Effector CD8-positive, alpha-beta T cell (primary cell): ENCODE results near the gene PROX1.

ENCODE experiments used
- DNase-seq: peaks from one replicate; lab custom pipeline; 2025; lab: John Stamatoyannopoulos, UW

The PROX1 gene

DNA sequence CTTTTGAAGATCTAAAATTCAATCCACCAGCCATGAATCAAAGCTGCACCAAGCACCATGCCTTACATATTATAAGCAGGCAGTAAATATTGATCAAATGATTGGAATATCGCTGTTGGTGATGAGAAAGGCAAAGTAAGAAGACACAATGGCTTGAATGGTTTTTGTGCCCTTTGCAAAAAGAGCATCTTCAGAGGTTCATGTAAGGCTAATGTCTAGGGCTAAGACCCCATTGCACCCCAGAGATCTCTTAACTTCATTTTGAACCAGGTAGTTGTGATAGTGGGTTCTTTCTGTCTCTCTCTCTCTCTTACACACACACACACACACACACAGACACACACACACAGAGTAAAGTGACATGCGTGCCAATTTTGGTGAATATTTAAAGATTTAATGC is 12.0 kb downstream of the PROX1 start:
- no peak for DNase-seq

DNA sequence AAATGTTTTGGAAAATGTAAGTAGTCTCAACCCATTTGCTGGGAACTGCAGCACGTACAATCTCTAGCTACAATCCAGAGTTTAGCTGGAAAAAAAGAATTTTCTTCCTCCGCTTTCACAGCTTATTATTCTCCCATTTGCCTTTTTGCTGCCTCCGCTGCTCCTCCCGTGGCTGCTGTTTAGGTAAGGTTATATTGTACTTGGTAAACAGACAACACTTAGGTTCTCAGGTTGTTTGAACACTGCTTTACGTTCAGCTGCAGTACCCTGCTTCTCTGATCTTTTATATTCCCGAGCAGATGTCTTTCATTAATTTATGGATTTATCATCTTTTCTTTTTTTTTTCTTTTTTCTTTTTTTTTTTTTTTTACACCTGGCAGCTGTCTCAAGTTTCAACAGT is 14.3 kb downstream of the PROX1 start:
- DNase-seq = no peak

GRCh38 chr1:214002472-214002871 is 14.7 kb downstream of the PROX1 start:
- no peak for DNase-seq

- no peak for DNase-seq
Observed at GRCh38 chr1:214003233-214003632, 15.5 kb downstream of the PROX1 start.

DNA sequence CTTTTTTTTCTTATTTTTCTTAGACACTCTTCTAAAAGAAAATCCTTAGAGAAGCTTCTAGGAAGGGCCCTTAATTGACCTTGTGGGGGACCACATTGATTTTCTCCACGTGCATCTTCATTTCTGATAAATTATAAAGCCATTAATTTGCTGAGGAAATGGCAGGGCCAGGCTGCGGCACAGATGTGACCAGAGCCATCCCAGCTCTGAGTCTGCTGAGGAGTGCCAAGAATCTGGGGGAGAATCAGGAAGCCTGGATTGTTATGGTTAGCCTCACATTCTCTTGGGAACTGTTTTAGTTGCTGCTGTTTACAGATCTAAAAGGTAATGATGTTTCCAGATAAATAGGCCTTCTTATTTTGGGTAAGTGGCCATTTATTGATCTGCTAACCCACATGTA is 16.2 kb downstream of the PROX1 start:
- no peak for DNase-seq

DNA sequence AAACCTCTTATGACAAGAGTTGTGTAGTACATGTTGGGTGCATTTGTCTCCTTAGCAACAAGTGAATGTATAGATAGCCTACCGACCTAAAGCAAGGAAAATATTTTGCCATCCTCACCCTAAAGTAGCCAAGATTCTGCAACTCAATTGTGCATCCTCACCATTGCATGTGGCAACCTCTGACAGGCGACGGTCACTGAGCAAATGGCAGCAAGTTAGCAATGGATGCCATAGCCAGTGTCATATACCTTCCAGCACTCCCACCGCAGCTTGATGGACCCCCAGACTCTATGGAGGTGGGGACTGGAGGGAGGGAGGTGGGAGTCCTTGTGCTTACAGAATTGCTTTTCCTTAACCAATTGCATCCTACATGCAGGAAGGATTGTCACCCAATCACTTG is 17.0 kb downstream of the PROX1 start:
- DNase-seq = no peak

GRCh38 chr1:214005708-214006107 is 17.9 kb downstream of the PROX1 start:
- no peak for DNase-seq

- no peak for DNase-seq
Observed at GRCh38 chr1:214006845-214007244, 19.1 kb downstream of the PROX1 start.

DNA sequence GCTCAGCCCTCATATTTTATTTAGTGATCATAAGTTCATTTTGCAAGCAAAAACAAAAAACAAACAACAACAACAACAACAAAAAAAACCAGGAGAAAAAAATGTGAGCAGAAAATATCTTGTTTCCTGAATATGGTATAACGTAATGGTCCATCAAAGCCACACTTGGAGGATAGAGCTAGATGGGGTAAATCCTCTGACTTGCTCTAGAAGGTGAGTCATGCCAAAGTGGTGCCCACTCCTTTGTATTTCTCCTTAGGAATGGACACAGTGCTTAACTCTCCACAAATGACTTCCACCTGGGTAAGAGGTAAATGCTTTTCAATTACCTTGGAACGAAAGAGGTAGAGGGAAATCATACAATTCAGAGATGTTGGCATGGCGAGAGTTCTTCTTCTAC is 20.6 kb downstream of the PROX1 start:
- DNase-seq = no peak

DNA sequence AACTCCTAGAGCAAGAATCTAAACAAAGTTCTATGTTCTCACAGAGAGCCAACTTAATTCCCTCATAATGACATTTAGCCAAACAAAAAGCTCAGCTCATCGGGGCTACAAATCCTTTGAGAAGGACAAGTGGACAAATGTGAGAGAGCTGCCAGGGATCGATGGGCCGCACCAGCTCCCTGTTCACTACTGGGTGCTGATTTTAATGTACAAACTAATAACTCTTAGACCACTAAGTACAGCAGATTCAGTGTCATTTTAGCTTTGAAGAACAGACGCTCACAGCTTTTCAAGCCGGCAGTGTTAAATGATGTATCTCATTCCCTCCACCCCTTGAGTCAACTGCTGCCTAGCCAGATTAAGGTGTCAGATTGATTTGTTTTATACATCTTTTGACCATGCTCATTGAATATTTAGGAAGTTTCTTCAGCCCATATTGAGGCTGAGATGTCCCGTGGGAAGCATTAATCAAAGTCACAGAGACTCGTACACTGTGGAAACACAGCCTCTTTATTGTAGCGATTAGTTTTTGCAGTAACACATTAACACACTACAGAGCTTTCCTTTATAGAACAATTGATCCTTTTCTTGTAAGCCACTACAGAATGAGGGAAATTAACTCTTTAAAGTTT is 21.1 kb downstream of the PROX1 start:
- no peak for DNase-seq

GRCh38 chr1:214009423-214010196 is 21.8 kb downstream of the PROX1 start:
- DNase-seq = no peak

- no peak for DNase-seq
Observed at GRCh38 chr1:214010197-214010573, 22.4 kb downstream of the PROX1 start.

DNA sequence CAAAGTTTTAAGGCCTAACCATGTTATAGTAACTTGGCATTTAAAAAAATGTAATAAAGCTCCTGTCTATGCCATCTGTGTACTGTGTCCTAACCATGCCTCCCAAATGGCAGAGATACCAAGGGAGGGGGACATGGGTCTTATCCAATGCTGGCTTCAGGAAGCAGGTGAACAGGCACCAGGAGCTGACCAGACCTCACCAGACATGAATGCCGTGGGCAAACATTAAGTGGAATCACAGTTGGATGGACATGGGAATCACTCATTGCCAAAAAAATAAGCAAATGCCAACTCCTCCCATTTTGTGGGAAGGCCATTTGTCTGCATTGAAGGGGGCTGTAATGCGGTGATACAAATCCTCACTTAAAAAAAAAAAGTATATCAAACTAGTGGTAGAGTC is 22.9 kb downstream of the PROX1 start:
- DNase-seq = no peak

- DNase-seq = no peak
Observed at GRCh38 chr1:214012418-214012817, 24.6 kb downstream of the PROX1 start.

DNA sequence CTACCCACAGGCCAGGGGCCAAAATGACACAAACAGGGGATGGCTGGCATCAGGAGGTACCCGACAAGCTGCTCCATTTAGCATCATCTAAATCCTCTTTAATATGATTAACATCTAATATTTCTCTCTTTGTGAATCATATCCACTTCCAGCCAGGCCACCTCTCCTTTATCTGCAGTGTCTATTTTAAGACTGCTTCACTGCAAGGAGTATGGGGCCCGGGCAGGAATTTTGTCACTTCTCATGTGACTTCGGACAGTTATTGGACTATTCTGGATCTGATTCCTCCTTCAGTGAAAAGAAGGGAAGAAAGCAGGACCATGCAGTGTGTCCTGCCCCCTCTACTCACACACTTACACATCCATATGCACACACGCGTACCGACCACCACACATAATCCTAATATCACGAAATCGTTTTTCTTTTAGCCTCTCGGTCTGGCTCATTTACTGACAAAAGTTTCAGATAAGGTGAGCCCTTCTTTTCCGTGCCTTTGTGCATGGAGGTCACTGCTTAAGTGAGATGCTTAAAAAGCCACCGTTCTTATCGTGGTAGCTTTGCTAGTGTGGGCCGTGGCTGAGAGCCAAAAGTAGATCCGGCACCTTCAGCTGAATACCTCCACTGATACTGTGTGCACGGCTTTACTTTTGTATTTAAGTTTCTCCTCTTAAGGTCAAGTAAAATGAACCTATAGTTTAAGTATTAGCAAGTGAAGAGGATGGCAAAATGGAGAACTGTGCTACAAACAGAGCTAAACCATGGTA is 26.0 kb downstream of the PROX1 start:
- DNase-seq = no peak

GRCh38 chr1:214014730-214015129 is 27.0 kb downstream of the PROX1 start:
- no peak for DNase-seq

DNA sequence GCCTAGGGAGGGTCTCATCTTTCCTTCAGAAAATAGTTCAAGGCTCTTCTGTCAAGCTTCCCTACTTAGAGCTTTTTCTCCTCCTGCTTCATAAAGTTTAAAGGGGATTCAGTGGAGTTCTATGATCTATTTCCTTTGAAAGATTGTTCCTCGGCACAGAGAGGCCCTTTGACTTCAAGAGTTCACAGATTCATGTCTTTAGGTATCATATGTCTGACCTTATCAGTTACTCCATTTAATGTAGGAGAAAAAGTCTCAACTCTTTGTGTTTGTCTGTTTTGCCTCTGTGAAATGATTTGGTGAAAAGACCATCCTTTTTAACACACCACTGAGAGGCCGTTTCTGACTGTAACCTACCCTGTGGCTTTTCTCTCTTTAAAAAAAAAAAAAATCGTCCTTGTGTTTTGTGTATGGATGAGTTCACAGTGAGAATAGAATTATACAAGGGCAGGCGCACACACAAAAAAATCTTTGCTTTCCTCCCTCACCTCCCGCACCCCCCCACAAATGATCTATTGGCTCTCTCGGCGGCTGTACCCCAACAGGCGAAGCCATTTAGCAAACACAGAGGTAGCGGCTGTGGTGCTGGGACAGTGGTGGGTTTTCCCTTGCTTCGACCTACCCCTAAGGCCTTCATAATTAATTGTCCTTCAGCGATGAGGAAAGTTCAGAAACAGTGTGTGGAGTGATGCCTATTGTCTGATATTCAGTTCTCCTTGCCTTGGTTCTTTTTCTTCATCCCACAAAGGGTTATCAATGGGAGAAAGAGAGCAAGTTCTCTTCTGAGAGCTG is 29.6 kb downstream of the PROX1 start:
- no peak for DNase-seq

- no peak for DNase-seq
Observed at GRCh38 chr1:214018386-214019268, 30.9 kb downstream of the PROX1 start.

DNA sequence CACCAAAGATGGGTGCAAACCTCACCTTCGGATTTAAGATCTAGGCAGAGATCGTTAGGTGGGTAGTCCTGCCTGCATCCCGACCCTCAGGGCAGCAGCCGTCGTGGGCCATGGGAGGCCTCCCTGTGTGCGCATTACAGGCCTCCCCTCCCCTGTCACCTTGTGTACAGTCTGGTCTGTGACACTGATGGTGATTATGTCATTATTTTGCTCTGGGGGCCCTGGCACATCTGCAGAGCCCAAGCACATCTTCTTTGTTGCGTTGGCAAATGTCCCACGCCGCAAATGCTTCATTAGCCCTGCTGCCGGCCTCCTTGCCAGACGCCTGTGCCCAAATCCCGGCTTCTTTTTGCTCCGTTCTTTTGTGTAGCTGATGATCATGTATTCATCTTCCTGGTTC is 31.7 kb downstream of the PROX1 start:
- no peak for DNase-seq

GRCh38 chr1:214021321-214021720 is 33.5 kb downstream of the PROX1 start:
- no peak for DNase-seq

- no peak for DNase-seq
Observed at GRCh38 chr1:214022229-214022791, 34.5 kb downstream of the PROX1 start.
